Right lobe of liver (tissue), 4 donors: Measurements from ENCODE around the gene SPINT2.

Source experiments
- CTCF ChIP-seq, 4 donors: fragments of 200-600 bp in 3 of 4; fragments of 450-650 bp in 1 of 4; IDR thresholded peaks; one replicate each; pipeline versions ENCODE4 v1.5.1 to v1.8.0; 2016 to 2022; ENCODE audit warnings: antibody characterized with exemption in 4 of 4, mild to moderate bottlenecking in 2 of 4
- POLR2A ChIP-seq: fragments of 450-650 bp; IDR thresholded peaks from one replicate; pipeline ENCODE4 v1.6.1; 2017; ENCODE audit warnings: antibody characterized with exemption, mild to moderate bottlenecking
- donor health status: DM: no; HTN: no; CAD: no.
- donor health status: DM: no; HTN: no; CAD: no.
- donor health status: DM: no; HTN: yes; CAD: no.

DNA sequence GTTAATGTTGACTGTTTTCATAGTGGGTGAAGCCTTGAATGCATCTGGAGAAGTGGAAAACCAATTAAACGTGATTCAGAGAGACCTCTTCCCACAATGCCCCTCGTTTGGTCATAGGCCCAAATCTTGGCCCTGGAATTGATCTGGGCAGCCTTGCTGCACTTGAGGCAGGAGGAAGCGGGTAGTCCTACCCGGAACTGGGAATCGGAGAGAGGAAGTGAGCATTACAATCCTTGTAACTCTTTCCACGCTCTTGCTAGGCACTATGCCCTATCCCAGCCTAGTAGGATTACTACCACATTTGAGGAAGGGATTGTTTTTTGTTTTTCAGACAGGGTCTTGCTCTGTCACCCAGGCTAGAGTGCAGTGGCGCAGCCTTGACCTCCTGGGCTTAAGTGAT is 58.9 kb downstream of the SPINT2 start:
- TF ChIP-seq CTCF (IDR thresholded peaks at IDR 0.05), result no peak
- TF ChIP-seq POLR2A, result no peak
